ENCODE results near the gene COQ3.

COQ3 gene

GRCh38 chr6:99393698-99394531 lies at the start of gene COQ3:
TSS of gene COQ3 (minus strand) at chr6:99394195. CDS start at chr6:99394179, 16 bp downstream.
- Mint-ChIP-seq H3K4me3 (peak within 1 kb of the TSS; percentile 95 to 97), H3K4me1 (peaks cover 4 to 12% of the 10 kb centered on the region in 2 donors), H3K27ac (peak within 1 kb of the TSS; percentile 96), H3K9me3 (no peaks in the 10 kb centered on the region), H3K36me3 (peaks cover 1 to 16% of the 10 kb centered on the region in 2 donors), H3K27me3 (no peaks in the 10 kb centered on the region)
- ATAC-seq (replicated peaks) (peak; percentile 84 to 87), DNase-seq (peak; percentile 65)

GRCh38 chr6:99434702-99435530 lies 40.9 kb upstream of the COQ3 start:
- Mint-ChIP-seq H3K4me1 (no peaks in the 10 kb centered on the region), H3K9me3 (no peaks in the 10 kb centered on the region), H3K4me3 (no peak overlapping the region), H3K27me3 (no peaks in the 10 kb centered on the region), H3K27ac (no peak overlapping the region), H3K36me3 (peaks cover 7 to 12% of the 10 kb centered on the region in 2 donors)
- ATAC-seq (replicated peaks) (peak; percentile 45 to 65), DNase-seq (no peak)

- Mint-ChIP-seq H3K27me3 (no peaks in the 10 kb centered on the region), H3K4me3 (no peak overlapping the region), H3K36me3 (peaks cover 9 to 12% of the 10 kb centered on the region in 2 donors), H3K9me3 (no peaks in the 10 kb centered on the region), H3K4me1 (peaks cover 3 to 6% of the 10 kb centered on the region in 2 donors), H3K27ac (no peak overlapping the region)
- ATAC-seq (replicated peaks) (no peak), DNase-seq (no peak)
These were observed 38.9 kb upstream of the COQ3 start for GRCh38 chr6:99432877-99433276.

GRCh38 chr6:99431901-99432300 lies 37.9 kb upstream of the COQ3 start:
- ATAC-seq (replicated peaks): no peak
- peaks cover 11 to 16% of the 10 kb centered on the region in 2 donors for H3K36me3 Mint-ChIP-seq

GRCh38 chr6:99427988-99428387 lies 34.0 kb upstream of the COQ3 start:
- Mint-ChIP-seq H3K4me3 (no peak overlapping the region), H3K9me3 (no peaks in the 10 kb centered on the region), H3K27ac (peak overlapping the region; percentile 79), H3K27me3 (no peaks in the 10 kb centered on the region), H3K36me3 (peaks cover 14 to 21% of the 10 kb centered on the region in 2 donors), H3K4me1 (peaks cover 21 to 34% of the 10 kb centered on the region in 2 donors)
- DNase-seq (no peak), ATAC-seq (replicated peaks) (no peak)

More at GRCh38 chr6:99431901-99432300, 37.9 kb upstream of the COQ3 start:
- no peak for DNase-seq
- peaks cover 10 to 14% of the 10 kb centered on the region in 2 donors for H3K4me1 Mint-ChIP-seq
- no peaks in the 10 kb centered on the region for H3K9me3 Mint-ChIP-seq
- no peak overlapping the region for H3K4me3 Mint-ChIP-seq
- no peaks in the 10 kb centered on the region for H3K27me3 Mint-ChIP-seq
- no peak overlapping the region for H3K27ac Mint-ChIP-seq

- no peaks in the 10 kb centered on the region for H3K9me3 Mint-ChIP-seq
- DNase-seq (no peak), ATAC-seq (replicated peaks) (no peak)
- peak overlapping the region; percentile 93 to 97 for H3K4me3 Mint-ChIP-seq
- H3K36me3 Mint-ChIP-seq: peaks cover 16 to 31% of the 10 kb centered on the region in 2 donors
- H3K4me1 Mint-ChIP-seq: peaks cover 27 to 49% of the 10 kb centered on the region in 2 donors
- H3K27me3 Mint-ChIP-seq: no peaks in the 10 kb centered on the region
- H3K27ac Mint-ChIP-seq: peak overlapping the region; percentile 47
These were observed 32.4 kb upstream of the COQ3 start for GRCh38 chr6:99426451-99426757.

- ATAC-seq (replicated peaks) (peak; percentile 50 to 56), DNase-seq (peak; percentile 66)
- peaks cover 32 to 54% of the 10 kb centered on the region in 2 donors for H3K4me1 Mint-ChIP-seq
- peaks cover 17 to 32% of the 10 kb centered on the region in 2 donors for H3K36me3 Mint-ChIP-seq
- H3K4me3 Mint-ChIP-seq: peak overlapping the region; percentile 93 to 97
- H3K27me3 Mint-ChIP-seq: no peaks in the 10 kb centered on the region
- no peaks in the 10 kb centered on the region for H3K9me3 Mint-ChIP-seq
- H3K27ac Mint-ChIP-seq: peak overlapping the region; percentile 99
These were observed 31.9 kb upstream of the COQ3 start for GRCh38 chr6:99425647-99426450.

- DNase-seq: peak; percentile 92
- H3K27me3 Mint-ChIP-seq: no peaks in the 10 kb centered on the region
- ATAC-seq (replicated peaks): peak; percentile 92 to 94
- peaks cover 17 to 31% of the 10 kb centered on the region in 2 donors for H3K36me3 Mint-ChIP-seq
- H3K27ac Mint-ChIP-seq: peak within 1 kb of the TSS; percentile 99
- no peaks in the 10 kb centered on the region for H3K9me3 Mint-ChIP-seq
- peak within 1 kb of the TSS; percentile 93 to 97 for H3K4me3 Mint-ChIP-seq
- peaks cover 33 to 60% of the 10 kb centered on the region in 2 donors for H3K4me1 Mint-ChIP-seq
These were observed 31.0 kb upstream of the COQ3 start, which contains the start of gene PNISR for GRCh38 chr6:99424761-99425646. TSS of gene PNISR (minus strand) at chr6:99425308. CDS start at chr6:99414659, 10,649 bp downstream.

- DNase-seq: no peak
- no peaks in the 10 kb centered on the region for H3K27me3 Mint-ChIP-seq
- no peak for ATAC-seq (replicated peaks)
- H3K36me3 Mint-ChIP-seq: peaks cover 17 to 31% of the 10 kb centered on the region in 2 donors
- no peaks in the 10 kb centered on the region for H3K9me3 Mint-ChIP-seq
- peak overlapping the region; percentile 79 for H3K27ac Mint-ChIP-seq
- H3K4me3 Mint-ChIP-seq: peak overlapping the region; percentile 93 to 97
- peaks cover 33 to 63% of the 10 kb centered on the region in 2 donors for H3K4me1 Mint-ChIP-seq
These were observed 30.0 kb upstream of the COQ3 start for GRCh38 chr6:99424022-99424421.

- Mint-ChIP-seq H3K27ac (peak overlapping the region; percentile 80), H3K4me3 (no peak overlapping the region), H3K27me3 (no peaks in the 10 kb centered on the region), H3K36me3 (peaks cover 16 to 30% of the 10 kb centered on the region in 2 donors), H3K9me3 (no peaks in the 10 kb centered on the region), H3K4me1 (peaks cover 33 to 64% of the 10 kb centered on the region in 2 donors)
- no peak for DNase-seq
- ATAC-seq (replicated peaks): no peak
These were observed 28.9 kb upstream of the COQ3 start for GRCh38 chr6:99422912-99423311.

GRCh38 chr6:99416892-99417767 lies 23.1 kb upstream of the COQ3 start:
- peak overlapping the region in 1 of 2 donors; percentile 41 for H3K4me3 Mint-ChIP-seq
- ATAC-seq (replicated peaks): peak; percentile 81 to 90
- no peak for DNase-seq
- H3K4me1 Mint-ChIP-seq: peaks cover 18 to 51% of the 10 kb centered on the region in 2 donors
- H3K27ac Mint-ChIP-seq: peak overlapping the region; percentile 84
- H3K36me3 Mint-ChIP-seq: peaks cover 16 to 26% of the 10 kb centered on the region in 2 donors
- H3K27me3 Mint-ChIP-seq: no peaks in the 10 kb centered on the region
- no peaks in the 10 kb centered on the region for H3K9me3 Mint-ChIP-seq

- Mint-ChIP-seq H3K27me3 (no peaks in the 10 kb centered on the region), H3K4me1 (peaks cover 14 to 41% of the 10 kb centered on the region in 2 donors), H3K27ac (no peak overlapping the region), H3K9me3 (no peaks in the 10 kb centered on the region), H3K4me3 (no peak overlapping the region), H3K36me3 (peaks cover 14 to 23% of the 10 kb centered on the region in 2 donors)
- DNase-seq (no peak), ATAC-seq (replicated peaks) (no peak)
These were observed 22.2 kb upstream of the COQ3 start for GRCh38 chr6:99416226-99416625.
